Measurements from ENCODE around the gene PMF1.
"Not testable (repeated sequence)": the region's sequence is repeated elsewhere in the genome, so short reads cannot be mapped to it uniquely, and the experiment has no call there.

PMF1 gene, protein sequence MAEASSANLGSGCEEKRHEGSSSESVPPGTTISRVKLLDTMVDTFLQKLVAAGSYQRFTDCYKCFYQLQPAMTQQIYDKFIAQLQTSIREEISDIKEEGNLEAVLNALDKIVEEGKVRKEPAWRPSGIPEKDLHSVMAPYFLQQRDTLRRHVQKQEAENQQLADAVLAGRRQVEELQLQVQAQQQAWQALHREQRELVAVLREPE

DNA sequence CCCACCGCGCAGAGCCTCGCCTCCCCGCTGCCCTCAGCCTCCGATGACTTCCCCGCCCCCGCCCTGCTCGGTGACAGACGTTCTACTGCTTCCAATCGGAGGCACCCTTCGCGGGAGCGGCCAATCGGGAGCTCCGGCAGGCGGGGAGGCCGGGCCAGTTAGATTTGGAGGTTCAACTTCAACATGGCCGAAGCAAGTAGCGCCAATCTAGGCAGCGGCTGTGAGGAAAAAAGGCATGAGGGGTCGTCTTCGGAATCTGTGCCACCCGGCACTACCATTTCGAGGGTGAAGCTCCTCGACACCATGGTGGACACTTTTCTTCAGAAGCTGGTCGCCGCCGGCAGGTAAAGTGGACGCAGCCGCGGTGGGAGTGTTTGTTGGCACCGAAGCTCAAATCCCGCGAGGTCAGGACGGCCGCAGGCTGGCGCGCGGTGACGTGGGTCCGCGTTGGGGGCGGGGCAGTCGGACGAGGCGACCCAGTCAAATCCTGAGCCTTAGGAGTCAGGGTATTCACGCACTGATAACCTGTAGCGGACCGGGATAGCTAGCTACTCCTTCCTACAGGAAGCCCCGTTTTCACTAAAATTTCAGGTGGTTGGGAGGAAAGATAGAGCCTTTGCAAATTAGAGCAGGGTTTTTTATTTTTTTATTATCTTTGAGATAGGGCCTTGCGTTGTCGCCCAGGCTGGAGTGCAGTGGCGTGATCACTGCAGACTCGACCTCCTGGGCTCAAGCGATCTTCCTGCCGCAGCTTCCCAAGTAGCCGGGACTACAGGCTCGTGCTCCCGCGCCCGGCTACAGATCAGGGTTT, at the start of gene PMF1:
Gene PMF1, plus strand, starts transcription at position 175 of the 811 bp plus-strand sequence. Its CDS starts 9 bp downstream, at position 184.
- DNase-seq, result peak; percentile 99

DNA sequence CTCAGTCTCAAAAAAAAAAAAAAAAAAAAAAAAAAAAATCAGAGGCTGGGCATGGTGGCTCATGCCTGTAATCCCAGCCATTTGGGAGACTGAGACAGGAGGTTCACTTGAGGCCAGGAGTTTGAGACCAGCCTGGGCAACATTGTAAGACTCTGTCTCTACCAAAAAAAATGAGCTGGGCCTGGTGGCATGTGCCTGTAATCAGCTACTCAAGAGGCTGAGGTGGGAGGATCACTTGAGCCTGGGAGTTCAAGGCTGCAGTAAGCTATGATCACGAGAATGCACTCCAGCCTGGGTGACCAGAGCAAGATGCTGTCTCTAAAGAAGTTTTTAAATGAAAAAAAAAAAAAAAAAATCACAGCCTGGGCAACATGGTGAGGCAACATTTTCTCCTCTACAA, 49.1 kb upstream of the PMF1 start:
- no peak for DNase-seq

DNA sequence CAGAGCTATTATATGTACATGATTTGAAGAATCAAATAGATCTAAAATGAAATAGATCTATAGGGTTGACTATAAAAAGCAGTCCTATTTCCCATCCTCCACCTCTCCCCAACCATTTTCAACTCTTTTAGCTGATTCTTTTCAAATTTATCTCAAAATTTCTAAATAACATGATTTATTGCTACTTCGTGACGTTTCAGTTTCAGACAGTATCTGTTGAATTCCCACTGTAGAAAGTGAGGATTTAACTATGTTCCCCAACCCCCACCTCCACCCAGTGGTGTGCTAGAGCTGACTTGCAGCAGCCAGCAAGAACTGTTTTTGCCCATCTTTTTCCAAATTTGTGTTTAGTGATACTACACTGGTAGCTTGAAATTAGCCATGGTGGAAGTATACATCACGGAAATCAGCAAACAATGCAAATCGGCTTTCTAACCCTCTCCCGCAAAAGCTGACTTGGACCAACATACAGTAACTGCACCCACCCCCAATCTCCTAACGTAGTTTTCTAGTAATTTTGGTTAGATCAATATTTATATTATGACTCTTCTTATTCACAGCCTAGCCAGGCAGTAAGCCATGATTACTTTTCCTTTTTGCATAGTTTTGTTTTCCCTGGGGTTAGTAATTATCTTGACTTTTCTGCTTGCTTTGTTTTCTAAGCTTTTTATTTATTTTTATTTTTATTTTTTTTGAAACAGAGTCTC, 48.5 kb upstream of the PMF1 start:
- DNase-seq, result no peak

DNA sequence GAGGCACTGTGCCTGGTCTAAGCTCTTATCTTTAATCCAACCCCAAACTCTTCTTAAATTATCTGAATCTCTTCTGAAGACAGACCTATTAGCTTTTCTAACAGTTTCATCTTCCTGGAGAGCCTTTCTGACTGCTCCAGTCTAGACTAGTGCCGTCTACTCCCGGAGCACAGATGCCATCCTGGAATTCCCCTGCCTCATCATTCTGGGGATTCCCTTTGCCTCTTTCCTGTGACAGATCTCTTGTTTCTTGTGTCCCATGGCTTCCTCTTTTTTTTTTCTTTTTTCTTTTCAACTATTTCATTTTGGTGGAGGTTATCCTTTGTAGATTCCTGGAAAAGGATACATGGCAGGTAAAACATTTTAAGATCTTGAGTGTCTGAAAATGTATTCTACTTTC, 47.7 kb upstream of the PMF1 start:
- DNase-seq, result no peak

DNA sequence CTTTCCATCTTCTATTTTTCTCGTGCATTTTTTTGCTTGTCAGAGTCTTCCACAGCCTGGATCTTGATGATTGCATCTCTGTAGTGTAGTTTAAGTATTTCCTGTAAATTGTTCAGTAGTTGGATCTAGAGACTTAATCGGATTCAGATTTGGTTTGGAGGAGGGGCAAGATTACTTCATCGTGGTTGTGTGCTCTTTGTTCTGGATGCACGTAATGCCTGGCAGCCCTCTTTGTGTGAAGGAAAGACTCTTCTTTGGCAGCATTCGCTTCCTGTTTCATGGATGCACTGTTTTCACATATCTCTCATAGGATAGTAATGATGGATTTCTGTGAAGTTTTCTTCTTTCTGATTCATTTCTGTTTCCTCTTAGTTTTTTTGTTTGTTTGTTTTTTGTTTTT, 45.3 kb upstream of the PMF1 start:
- no peak for DNase-seq

DNA sequence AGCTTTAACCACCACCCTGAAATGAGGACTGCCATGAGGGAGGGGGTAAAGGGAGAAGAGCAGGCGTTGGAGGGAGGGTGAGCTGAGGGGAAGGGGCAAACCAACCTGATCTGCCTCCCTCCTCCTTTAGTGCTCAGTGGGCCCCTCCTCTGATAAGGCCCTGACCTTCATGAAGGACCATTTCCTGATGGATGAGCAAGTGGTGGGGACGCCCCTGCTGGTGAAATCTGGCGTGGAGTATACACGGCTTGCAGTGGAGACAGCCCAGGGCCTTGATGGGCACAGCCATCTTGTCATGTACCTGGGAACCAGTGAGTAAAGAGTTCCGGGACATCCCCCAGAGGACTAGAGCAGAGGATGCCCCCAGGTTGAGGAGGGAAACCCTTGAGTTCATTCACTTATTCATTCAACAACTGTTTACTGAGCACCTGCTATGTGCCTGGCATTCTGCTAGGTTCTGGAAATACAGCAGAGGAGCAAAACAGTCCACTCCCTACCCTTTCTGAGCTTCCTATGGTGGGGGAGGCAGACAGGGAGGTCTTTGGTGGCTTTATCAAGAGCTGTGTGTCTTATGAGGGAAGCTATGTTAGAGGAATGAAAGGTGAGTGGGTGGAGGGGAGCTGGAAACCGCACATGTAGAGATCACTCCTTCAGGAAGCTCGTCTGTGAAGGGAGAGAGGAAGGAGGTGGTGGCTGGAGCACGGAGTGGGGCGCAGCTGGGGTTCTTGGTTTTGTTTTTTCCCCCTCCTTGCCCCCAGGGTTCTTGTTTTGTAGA, 39.9 kb upstream of the PMF1 start:
- DNase-seq, result no peak

DNA sequence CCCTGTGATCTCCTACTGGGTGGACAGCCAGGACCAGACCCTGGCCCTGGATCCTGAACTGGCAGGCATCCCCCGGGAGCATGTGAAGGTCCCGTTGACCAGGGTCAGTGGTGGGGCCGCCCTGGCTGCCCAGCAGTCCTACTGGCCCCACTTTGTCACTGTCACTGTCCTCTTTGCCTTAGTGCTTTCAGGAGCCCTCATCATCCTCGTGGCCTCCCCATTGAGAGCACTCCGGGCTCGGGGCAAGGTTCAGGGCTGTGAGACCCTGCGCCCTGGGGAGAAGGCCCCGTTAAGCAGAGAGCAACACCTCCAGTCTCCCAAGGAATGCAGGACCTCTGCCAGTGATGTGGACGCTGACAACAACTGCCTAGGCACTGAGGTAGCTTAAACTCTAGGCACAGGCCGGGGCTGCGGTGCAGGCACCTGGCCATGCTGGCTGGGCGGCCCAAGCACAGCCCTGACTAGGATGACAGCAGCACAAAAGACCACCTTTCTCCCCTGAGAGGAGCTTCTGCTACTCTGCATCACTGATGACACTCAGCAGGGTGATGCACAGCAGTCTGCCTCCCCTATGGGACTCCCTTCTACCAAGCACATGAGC, 36.1 kb upstream of the PMF1 start:
- DNase-seq, result no peak

DNA sequence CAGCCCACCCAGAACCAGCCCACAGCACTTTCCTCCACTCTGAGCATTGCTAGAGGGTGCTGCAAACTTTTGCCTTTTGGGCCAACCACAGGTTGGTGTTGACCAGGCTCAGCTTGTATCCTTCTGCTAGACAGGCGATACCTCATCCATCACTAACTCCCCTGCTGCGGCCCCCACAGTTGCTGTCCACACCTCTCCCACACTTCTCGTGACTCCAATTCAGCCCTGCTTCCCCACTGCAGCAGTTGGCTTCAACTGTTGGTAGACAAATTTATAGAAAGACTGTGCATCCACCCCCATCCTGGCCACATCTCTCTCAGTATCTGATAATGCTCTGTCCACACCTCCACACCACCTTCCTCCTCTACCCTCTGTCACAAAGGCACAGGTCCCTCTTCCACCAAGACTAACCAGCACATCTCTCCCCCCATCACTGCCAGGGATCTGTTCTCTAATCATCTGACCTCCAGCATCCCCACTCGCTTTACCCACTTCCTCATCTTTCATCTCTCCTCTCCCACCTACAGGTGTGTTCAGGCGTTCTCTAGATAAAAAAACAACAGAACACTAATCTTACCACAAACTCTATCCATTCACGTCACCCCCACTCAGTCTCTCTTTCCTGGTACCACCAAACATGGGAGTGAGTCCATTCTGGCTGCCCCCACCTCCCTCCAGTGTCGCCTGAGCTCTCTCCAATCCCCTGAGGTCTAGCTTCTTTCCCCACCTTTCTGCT, 34.7 kb upstream of the PMF1 start:
- no peak for DNase-seq

DNA sequence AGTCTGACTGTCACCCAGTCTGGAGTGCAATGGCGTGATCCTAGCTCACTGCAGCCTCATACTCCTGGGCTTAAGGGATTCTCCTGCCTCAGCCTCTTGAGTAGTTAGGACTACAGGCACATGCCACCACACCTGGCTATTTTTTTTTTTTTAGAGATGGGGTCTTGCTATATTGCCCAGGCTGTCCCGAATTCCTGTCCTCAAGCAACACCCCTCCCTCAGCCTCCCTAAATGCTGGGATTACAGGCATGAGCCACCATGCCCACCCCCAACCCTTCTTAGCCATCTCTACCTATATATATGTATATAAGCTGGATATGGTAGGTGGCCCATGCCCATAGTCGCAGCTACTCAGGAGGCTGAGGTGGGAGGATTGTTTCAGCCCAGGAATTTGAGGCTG, 32.3 kb upstream of the PMF1 start:
- no peak for DNase-seq

DNA sequence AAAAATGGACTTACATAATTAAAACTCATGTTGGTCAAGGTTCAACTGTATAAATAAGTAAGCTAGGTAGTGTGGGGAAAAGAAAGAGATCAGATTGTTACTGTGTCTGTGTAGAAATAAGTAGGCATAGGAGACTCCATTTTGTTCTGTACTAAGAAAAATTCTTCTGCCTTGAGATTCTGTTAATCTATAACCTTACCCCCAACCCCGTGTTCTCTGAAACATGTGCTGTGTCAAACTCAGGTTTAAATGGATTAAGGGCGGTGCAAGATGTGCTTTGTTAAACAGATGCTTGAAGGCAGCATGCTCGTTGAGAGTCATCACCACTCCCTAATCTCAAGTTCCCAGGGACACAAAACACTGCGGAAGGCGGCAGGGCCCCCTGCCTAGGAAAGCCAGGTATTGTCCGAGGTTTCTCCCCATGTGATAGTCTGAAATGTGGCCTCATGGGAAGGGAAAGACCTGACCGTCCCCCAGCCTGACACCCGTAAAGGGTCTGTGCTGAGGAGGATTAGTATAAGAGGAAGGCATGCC, 31.3 kb upstream of the PMF1 start:
- not testable (repeated sequence) for DNase-seq

DNA sequence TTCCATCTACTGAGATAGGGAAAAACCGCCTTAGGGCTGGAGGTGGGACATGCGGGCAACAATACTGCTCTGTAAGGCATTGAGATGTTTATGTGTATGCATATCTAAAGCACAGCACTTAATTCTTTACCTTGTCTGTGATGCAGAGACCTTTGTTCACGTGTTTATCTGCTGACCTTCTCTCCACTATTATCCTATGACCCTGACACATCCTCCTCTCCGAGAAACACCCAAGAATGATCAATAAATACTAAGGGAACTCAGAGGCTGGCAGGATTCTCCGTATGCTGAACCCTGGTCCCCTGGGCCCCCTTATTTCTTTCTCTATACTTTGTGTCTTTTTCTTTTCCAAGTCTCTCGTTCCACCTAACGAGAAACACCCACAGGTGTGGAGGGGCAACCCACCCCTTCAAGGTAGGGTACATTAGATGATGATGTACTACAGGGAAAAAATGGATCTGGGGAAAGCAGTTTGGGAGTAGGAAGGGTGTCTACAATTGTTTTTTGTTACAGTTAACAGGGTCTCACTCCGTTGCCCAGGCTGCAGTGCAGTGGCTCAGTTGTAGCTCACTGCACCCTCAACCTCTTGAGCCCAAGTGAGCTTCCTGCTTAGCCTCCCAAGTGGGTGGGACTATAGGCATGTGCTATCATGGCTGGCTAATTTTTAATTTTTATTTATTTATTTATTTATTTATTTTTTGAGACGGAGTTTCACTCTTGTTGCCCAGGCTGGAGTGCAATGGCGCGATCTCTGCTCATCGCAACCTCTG, 30.6 kb upstream of the PMF1 start:
- not testable (repeated sequence) for DNase-seq

DNA sequence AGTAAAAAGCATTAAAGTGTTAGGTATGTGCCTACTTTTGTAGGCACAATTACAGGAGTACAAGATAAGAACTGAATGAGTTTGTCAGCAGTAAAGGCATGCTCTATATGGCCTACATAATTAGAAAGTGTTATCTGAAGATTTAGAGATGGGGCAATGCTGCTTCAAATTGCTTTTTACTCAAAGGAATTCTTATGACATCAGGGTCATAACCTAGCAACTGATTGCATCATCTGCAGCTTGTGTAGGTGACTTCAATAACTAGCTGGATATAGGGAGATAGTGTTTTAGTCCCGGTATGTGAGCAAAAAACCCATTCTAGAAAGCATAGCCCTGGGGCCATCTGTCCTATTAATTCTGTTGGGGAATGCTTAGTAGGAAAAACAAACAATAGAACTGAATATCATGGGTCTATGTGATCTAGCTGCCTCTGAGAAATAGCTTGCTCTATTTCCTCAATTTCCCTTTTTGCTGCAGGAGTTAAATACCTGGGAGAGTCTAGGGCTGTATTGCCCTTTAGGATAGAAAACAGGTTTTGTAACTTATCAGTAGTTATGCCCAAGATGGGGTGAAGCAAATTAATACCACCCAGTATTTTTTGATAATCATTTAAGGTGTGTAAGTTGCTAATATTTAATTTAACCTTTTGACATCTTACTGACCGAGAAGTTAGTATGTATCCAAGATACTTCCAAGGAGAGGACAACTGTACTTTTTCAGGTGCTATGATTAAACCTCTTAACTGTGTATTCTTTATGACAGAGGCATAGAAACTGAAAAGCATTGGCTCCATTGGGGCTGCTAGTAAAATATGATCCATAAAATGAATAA, 26.2 kb upstream of the PMF1 start:
- not testable (repeated sequence) for DNase-seq

DNA sequence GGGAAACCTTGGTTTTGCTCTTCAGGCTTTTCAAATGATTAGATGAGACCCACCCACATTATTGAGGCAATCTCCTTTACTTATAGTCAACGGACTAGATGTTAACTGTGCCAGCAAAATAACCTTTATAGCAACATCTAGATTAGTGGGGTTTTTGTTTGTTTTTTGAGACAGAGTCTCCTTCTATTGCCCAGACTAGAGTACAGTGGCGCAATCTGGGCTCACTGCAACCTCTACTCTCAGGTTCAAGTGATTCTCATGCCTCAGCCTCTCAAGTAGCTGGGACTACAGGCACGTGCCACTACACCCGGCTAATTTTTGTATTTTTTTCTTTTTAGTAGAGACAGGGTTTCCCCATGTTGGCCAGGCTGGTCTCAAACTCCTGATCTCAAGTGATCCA, 22.5 kb upstream of the PMF1 start:
- DNase-seq, result not testable (repeated sequence)

DNA sequence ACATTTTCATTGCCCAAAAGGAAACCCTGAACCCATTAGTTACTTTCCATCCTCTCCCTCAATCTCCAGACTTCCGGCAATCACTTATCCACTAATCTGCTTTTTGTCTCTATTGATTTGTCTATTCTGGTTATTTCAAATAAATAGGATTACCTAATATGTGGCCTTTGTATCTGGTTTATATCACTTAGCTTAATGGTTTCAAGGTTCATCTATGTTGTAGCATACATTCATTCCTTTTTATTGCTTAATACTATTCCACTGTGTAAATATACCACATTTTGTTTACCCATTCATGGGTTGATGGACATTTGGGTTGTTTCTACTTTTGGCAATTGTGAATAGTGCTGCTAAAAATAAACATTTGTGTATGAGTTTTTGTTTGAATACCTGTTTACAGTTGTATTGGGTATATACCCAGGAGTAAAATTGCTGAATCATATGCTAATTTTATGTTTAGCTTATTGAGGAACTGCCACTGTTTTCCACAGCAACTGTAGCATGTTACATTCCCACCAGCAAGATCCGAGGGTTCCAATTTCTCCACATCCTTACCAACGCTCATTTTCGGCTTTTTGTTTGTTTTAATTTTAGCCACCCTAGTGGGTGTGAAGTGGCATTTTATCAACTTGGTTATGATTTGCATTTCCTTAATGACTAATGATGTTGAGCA, 21.4 kb upstream of the PMF1 start:
- no peak for DNase-seq

DNA sequence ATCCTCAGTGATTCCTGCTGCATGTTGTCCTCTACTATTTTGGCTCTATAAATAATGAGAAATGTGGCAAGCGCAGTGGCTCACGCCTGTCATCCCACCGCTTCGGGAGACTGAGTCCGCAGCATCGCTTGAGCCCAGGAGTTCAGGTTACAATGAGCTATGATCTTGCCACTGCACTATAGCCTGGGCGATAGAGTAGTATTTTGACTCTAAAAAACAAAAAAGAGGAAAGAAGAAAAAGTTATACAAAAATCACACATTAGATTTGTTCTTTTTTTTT, 19.7 kb upstream of the PMF1 start:
- DNase-seq, result no peak

DNA sequence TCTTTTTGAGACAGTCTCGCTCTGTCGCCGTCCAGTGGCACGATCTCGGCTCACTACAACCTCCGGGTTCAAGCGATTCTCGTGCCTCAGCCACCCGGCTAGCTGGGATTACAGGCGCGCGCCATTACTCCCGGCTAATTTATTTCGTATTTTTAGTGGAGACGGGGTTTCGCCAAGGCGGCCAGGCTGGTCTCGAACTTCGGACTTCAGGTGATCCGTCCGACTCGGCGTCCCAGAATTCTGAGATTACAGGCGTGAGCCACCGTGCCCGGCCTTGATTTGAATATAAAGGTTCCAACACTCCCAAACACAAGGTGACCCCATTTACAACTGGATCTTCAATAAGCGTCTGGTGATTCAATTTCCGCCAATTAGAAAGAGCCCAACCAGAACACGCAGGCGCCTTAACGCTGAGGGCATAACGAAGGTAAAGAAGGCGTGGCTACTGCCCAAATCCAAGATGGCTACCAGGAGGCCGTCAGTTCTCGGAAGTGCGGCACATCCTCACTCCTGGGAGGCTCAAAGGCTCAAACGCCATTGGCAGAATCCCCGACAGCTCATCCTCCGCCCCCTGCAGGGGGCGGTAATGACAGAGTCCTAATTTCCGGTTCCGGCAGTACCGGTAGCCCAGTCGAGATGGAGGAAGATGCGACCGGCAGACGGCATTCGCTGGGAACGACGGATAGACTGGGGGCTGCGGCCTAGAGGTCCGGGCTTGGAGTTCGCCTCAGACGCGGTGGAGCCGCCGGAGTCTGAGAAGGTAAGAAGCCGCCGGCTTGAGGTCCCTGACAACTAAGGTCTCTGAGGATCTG, 19.1 kb upstream of the PMF1 start, which contains the start of gene SLC25A44:
Gene SLC25A44, plus strand, starts transcription at position 617 of the 812 bp plus-strand sequence. CDS start 5,744 bp downstream, outside the sequence.
- peak; percentile 100 for DNase-seq

DNA sequence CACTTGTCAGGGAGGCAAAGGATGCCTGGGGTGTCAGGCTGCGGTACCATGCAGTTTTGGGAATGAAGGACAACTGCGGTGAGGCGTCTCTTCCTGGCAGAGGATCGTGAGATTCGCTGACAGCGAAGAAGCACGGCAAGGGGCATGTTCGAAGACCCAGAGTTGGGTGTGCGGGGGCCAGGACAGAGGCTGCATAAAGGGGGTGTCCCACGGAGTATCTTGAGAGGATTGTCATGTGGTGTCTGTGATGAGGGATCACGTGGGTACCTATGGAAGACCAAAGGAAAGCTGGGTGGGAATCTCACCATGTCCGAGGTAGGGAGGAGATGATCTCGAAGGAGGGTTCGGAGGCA, 18.5 kb upstream of the PMF1 start:
- peak; percentile 45 for DNase-seq

DNA sequence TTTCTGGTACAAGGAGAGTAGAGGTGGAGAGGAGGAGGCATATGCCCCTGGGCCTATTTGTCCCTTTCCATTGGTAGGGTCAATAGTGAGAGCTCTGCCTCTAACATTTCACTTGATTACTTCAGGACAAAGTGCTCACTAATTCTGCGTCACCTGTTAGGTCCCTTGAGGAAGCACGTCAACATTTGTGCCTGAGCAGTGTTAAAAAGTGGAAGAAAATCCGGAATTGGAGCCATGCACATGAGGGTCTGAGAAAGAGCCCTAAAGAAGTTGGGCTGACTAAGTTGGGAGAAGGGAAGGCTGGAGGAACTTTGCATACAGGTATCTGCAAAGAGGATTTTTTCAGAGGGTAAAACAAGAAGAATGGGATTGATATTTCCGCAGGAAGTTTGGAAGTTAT, 17.0 kb upstream of the PMF1 start:
- DNase-seq, result peak; percentile 25

DNA sequence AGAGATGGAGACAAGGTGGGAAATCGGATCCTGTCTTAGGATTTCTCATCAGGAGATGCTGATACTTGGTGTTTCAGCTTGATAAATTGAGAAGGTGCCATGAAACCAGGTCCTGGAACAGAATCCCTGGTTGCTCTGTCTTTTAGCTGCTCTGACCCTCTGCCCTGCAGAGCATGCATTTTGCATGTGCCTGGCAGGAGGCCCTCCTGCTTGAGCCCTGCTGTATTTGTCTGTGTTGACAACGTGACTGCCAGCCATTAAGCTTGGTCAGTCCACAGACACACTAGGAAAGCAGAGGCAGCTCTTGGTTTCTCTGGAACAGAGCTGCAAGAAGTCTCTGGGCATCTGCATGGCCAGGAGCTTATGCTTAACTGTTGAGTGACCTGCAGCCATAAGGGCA, 16.4 kb upstream of the PMF1 start:
- DNase-seq, result no peak
